Liver (tissue), 9 donors: ENCODE measurements around the gene CPT1B. TPM values are rescaled to one million over a fixed set of nuclear protein-coding genes. Genes with fewer than 3 reads are reported as not detected.

Experiments used
- DNase-seq: peaks from one replicate; pipeline ENCODE4 v3.0.0-alpha.2; 2017; ENCODE audit warnings: low spot score
- H3K27ac ChIP-seq, 2 donors: one replicate each; pipeline ENCODE4 v1.7.0; 2013; ENCODE audit warnings: inconsistent platforms in 2 of 2, low read length in 2 of 2, control low read depth in 1 of 2, low read depth in 1 of 2, mild to moderate bottlenecking in 1 of 2
- H3K27me3 ChIP-seq, 4 donors: one replicate each; pipeline versions ENCODE4 v1.6.1 to v1.7.0; 2013; ENCODE audit warnings: low read length in 3 of 4, inconsistent platforms in 1 of 4, mild to moderate bottlenecking in 1 of 4, moderate library complexity in 1 of 4; ENCODE audit not compliant: control insufficient read depth in 4 of 4, insufficient read depth in 4 of 4
- H3K36me3 ChIP-seq, 4 donors: one replicate each; pipeline versions ENCODE4 v1.6.1 to v1.7.0; 2013; ENCODE audit warnings: low read length in 3 of 4, mild to moderate bottlenecking in 3 of 4, low read depth in 1 of 4, moderate library complexity in 1 of 4; ENCODE audit not compliant: control insufficient read depth in 4 of 4, insufficient read depth in 3 of 4
- H3K4me1 ChIP-seq, 4 donors: one replicate each; pipeline versions ENCODE4 v1.6.1 to v1.7.0; 2013; ENCODE audit warnings: low read length in 3 of 4, mild to moderate bottlenecking in 3 of 4, moderate library complexity in 1 of 4; ENCODE audit not compliant: control insufficient read depth in 4 of 4, insufficient read depth in 4 of 4
- H3K4me3 ChIP-seq, 3 donors: one replicate each; pipeline versions ENCODE4 v1.6.1 to v1.7.0; 2013; ENCODE audit warnings: low read length in 3 of 3, control low read depth in 1 of 3, low read depth in 1 of 3, mild to moderate bottlenecking in 1 of 3
- H3K9ac ChIP-seq, 2 donors: one replicate each; pipeline ENCODE4 v1.7.0; 2013; ENCODE audit warnings: low read length in 2 of 2, mild to moderate bottlenecking in 2 of 2, moderate library complexity in 2 of 2, control low read depth in 1 of 2, low read depth in 1 of 2
- H3K9me3 ChIP-seq, 4 donors: one replicate each; pipeline versions ENCODE4 v1.6.1 to v1.7.0; 2013; ENCODE audit warnings: low read length in 3 of 4; ENCODE audit not compliant: control insufficient read depth in 4 of 4
- EGR1 ChIP-seq, 2 donors: IDR thresholded peaks; 2 replicates each; pipeline ENCODE4 v1.6.1; 2016 to 2018; ENCODE audit warnings: antibody characterized with exemption in 2 of 2, low read depth in 2 of 2
- FOXA1 ChIP-seq: IDR thresholded peaks from 2 replicates; pipeline ENCODE4 v1.6.1; 2016; ENCODE audit warnings: antibody characterized with exemption
- FOXA2 ChIP-seq: IDR thresholded peaks from 2 replicates; pipeline ENCODE4 v1.6.1; 2016; ENCODE audit warnings: antibody characterized with exemption
- HNF4A ChIP-seq, 2 donors: conservative IDR thresholded peaks; 2 replicates each; pipeline ENCODE4 v1.6.1; 2016; ENCODE audit warnings: antibody characterized with exemption in 2 of 2, mild to moderate bottlenecking in 2 of 2
- HNF4G ChIP-seq: IDR thresholded peaks from 2 replicates; pipeline ENCODE4 v1.6.1; 2016; ENCODE audit warnings: antibody characterized with exemption
- JUND ChIP-seq, 2 donors: IDR thresholded peaks; 2 replicates each; pipeline ENCODE4 v1.6.1; 2016; ENCODE audit warnings: antibody characterized with exemption in 2 of 2
- NR2F2 ChIP-seq: IDR thresholded peaks from 2 replicates; pipeline ENCODE4 v1.6.1; 2016; ENCODE audit warnings: antibody characterized with exemption
- RAD21 ChIP-seq, 2 donors: IDR thresholded peaks; 2 replicates each; pipeline ENCODE4 v1.6.1; 2016; ENCODE audit warnings: antibody characterized with exemption in 2 of 2, mild to moderate bottlenecking in 2 of 2
- RXRA ChIP-seq, 2 donors: IDR thresholded peaks; 2 replicates each; pipeline ENCODE4 v1.6.1; 2017 to 2018; ENCODE audit warnings: antibody characterized with exemption in 2 of 2, mild to moderate bottlenecking in 1 of 2
- SP1 ChIP-seq: IDR thresholded peaks from 2 replicates; pipeline ENCODE4 v1.6.1; 2018; ENCODE audit warnings: antibody characterized with exemption, mild to moderate bottlenecking
- TAF1 ChIP-seq: conservative IDR thresholded peaks from 2 replicates; pipeline ENCODE4 v1.6.1; 2016; ENCODE audit warnings: antibody characterized with exemption, mild to moderate bottlenecking
- YY1 ChIP-seq: IDR thresholded peaks from 2 replicates; pipeline ENCODE4 v1.6.1; 2016; ENCODE audit warnings: antibody characterized with exemption, mild to moderate bottlenecking
- WGBS: extraction: QIAGEN DNeasy Blood & Tissue Kit; methylation state at CpG from one replicate; pipeline ENCODE4 v1.1.7; 2013; 5-methylcytosine and 5-hydroxymethylcytosine counted together
- polyA plus RNA-seq, 2 donors: library from polyadenylated mRNA; stranded (reverse) in 1 of 2; unstranded in 1 of 2; fragments of 200-250 nt in 1 of 2; fragments of >200 nt in 1 of 2; fragmentation: Nextera tagmentation in 1 of 2; extraction: Ambion mirVana in 1 of 2; gene quantifications; one replicate each; pipeline versions ENCODE4 v1.2.1 to v1.2.3, GENCODE V29; 2013 to 2015
- total RNA-seq, 2 donors: library from RNA; depleted of rRNA; stranded (reverse); fragments of >200 nt; gene quantifications; one replicate each; pipeline ENCODE4 v1.2.3, GENCODE V29; 2014
- TF ChIP-seq, protein P1 (sequence below): fragments of 150-350 bp; IDR thresholded peaks from 2 replicates; pipeline ENCODE4 v1.5.1; 2017; ENCODE audit warnings: improper control_type of control experiment, low read depth, low read length; ENCODE audit not compliant: missing input control
- TF ChIP-seq, protein P2 (sequence below): IDR thresholded peaks from 2 replicates; pipeline ENCODE4 v1.6.1; 2016; ENCODE audit warnings: antibody characterized with exemption, mild to moderate bottlenecking
- TF ChIP-seq, protein P3 (sequence below): IDR thresholded peaks from 2 replicates; pipeline ENCODE4 v1.6.1; 2016; ENCODE audit warnings: antibody characterized with exemption
- TF ChIP-seq, protein P4 (sequence below): IDR thresholded peaks from 2 replicates; pipeline ENCODE4 v1.6.1; 2016; ENCODE audit warnings: antibody characterized with exemption
- TF ChIP-seq, protein P5 (sequence below): IDR thresholded peaks from 2 replicates; pipeline ENCODE4 v1.6.1; 2016; ENCODE audit warnings: antibody characterized with exemption
- donor health status: healthy.
- donor health status: healthy.
- donor health status: healthy.
- donor health status: healthy.
- donor health status: healthy.

The CPT1B gene
- total and polyA plus RNA-seq, 4 donors, result 3.0 to 13.6 (median 4.9) TPM

DNA sequence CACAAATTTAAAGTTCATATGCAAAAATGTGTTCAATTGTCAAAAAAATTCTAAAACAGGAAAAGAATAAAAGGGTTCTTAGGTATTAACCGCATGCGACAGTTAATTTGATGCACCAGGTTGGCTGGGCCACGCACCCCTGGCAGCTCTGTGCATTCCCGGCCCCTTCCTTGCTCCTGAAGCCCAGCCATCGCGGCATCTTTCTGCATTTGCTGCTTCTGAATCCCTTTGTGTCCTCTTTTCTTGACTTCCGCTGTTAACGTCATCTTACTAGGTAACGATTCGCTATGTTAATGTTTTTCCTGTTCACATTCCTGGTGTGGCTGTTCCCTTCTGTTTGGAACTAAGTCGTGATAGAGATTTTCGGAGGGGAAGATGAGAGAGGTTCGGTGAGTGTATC lies 40.5 kb downstream of the CPT1B start:
- H3K9ac ChIP-seq, result no peak overlapping the region
- TF ChIP-seq, protein P1, sequence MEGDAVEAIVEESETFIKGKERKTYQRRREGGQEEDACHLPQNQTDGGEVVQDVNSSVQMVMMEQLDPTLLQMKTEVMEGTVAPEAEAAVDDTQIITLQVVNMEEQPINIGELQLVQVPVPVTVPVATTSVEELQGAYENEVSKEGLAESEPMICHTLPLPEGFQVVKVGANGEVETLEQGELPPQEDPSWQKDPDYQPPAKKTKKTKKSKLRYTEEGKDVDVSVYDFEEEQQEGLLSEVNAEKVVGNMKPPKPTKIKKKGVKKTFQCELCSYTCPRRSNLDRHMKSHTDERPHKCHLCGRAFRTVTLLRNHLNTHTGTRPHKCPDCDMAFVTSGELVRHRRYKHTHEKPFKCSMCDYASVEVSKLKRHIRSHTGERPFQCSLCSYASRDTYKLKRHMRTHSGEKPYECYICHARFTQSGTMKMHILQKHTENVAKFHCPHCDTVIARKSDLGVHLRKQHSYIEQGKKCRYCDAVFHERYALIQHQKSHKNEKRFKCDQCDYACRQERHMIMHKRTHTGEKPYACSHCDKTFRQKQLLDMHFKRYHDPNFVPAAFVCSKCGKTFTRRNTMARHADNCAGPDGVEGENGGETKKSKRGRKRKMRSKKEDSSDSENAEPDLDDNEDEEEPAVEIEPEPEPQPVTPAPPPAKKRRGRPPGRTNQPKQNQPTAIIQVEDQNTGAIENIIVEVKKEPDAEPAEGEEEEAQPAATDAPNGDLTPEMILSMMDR, result no peak
- no peak for TF ChIP-seq FOXA1
- no peak for TF ChIP-seq RXRA (IDR thresholded peaks at IDR 0.05)
- no peak for TF ChIP-seq NR2F2
- no peak for TF ChIP-seq TAF1
- TF ChIP-seq SP1, result no peak
- TF ChIP-seq, protein P2, sequence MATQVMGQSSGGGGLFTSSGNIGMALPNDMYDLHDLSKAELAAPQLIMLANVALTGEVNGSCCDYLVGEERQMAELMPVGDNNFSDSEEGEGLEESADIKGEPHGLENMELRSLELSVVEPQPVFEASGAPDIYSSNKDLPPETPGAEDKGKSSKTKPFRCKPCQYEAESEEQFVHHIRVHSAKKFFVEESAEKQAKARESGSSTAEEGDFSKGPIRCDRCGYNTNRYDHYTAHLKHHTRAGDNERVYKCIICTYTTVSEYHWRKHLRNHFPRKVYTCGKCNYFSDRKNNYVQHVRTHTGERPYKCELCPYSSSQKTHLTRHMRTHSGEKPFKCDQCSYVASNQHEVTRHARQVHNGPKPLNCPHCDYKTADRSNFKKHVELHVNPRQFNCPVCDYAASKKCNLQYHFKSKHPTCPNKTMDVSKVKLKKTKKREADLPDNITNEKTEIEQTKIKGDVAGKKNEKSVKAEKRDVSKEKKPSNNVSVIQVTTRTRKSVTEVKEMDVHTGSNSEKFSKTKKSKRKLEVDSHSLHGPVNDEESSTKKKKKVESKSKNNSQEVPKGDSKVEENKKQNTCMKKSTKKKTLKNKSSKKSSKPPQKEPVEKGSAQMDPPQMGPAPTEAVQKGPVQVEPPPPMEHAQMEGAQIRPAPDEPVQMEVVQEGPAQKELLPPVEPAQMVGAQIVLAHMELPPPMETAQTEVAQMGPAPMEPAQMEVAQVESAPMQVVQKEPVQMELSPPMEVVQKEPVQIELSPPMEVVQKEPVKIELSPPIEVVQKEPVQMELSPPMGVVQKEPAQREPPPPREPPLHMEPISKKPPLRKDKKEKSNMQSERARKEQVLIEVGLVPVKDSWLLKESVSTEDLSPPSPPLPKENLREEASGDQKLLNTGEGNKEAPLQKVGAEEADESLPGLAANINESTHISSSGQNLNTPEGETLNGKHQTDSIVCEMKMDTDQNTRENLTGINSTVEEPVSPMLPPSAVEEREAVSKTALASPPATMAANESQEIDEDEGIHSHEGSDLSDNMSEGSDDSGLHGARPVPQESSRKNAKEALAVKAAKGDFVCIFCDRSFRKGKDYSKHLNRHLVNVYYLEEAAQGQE, result no peak
- no peak for TF ChIP-seq RAD21 (IDR thresholded peaks at IDR 0.05)
- TF ChIP-seq, protein P3, sequence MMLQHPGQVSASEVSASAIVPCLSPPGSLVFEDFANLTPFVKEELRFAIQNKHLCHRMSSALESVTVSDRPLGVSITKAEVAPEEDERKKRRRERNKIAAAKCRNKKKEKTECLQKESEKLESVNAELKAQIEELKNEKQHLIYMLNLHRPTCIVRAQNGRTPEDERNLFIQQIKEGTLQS, result no peak
- 95% methylated on average over 13 of the region's 13 CpGs for WGBS
- DNase-seq, result no peak
- no peak overlapping the region for H3K4me3 ChIP-seq
- no peaks in the 10 kb centered on the region for H3K27me3 ChIP-seq
- H3K36me3 ChIP-seq, result no peaks in the 10 kb centered on the region
- no peaks in the 10 kb centered on the region for H3K9me3 ChIP-seq
- peak overlapping the region; percentile 87 to 100 for H3K27ac ChIP-seq
- H3K4me1 ChIP-seq, result peaks cover 0 to 14% (median 7%) of the 10 kb centered on the region in 4 donors

DNA sequence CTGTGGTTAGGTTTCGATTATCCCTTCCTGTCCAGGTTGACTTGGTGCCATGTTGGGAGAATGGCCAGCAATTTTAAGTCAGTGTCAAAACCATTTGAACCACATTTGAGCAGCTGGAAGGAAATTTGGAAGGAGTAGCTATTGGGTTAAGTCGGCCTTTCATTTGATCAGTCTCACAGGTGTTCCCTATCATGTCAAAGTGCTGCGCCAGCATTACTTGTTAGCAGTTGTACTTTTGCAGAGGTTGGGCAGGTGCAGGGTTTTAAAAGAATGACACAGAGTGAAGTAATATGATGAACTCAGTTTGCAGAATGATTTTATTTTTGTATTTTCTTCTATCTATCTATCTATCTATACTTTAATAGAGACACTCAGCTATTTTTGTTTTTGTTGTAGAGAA lies 42.0 kb downstream of the CPT1B start:
- Histone ChIP-seq H3K4me3 (no peak overlapping the region), H3K4me1 (peaks cover 0 to 15% (median 12%) of the 10 kb centered on the region in 4 donors), H3K36me3 (no peaks in the 10 kb centered on the region), H3K9me3 (no peaks in the 10 kb centered on the region), H3K9ac (no peak overlapping the region), H3K27me3 (no peaks in the 10 kb centered on the region), H3K27ac (peak overlapping the region in 1 of 2 donors; percentile 17)
- TF ChIP-seq EGR1 (IDR thresholded peaks at IDR 0.05; ENCODE audit: low read depth in 2 of 2) (no peak), FOXA1 (no peak), FOXA2 (no peak), RAD21 (IDR thresholded peaks at IDR 0.05) (no peak), NR2F2 (no peak), YY1 (no peak), RXRA (IDR thresholded peaks at IDR 0.05) (no peak), HNF4A (conservative IDR thresholded peaks at IDR 0.05) (no peak), HNF4G (no peak), SP1 (no peak), JUND (IDR thresholded peaks at IDR 0.05) (no peak)
- TF ChIP-seq, protein P4, sequence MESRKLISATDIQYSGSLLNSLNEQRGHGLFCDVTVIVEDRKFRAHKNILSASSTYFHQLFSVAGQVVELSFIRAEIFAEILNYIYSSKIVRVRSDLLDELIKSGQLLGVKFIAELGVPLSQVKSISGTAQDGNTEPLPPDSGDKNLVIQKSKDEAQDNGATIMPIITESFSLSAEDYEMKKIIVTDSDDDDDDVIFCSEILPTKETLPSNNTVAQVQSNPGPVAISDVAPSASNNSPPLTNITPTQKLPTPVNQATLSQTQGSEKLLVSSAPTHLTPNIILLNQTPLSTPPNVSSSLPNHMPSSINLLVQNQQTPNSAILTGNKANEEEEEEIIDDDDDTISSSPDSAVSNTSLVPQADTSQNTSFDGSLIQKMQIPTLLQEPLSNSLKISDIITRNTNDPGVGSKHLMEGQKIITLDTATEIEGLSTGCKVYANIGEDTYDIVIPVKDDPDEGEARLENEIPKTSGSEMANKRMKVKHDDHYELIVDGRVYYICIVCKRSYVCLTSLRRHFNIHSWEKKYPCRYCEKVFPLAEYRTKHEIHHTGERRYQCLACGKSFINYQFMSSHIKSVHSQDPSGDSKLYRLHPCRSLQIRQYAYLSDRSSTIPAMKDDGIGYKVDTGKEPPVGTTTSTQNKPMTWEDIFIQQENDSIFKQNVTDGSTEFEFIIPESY, result no peak
- TF ChIP-seq, protein P5, sequence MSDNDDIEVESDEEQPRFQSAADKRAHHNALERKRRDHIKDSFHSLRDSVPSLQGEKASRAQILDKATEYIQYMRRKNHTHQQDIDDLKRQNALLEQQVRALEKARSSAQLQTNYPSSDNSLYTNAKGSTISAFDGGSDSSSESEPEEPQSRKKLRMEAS, result no peak
- TF ChIP-seq, protein P1, result no peak
- TF ChIP-seq, protein P2, result no peak
- WGBS, result 90% methylated on average over 3 of the region's 3 CpGs
- no peak for DNase-seq
